NCI-H2196 treated with DMSO at 0.1 percent for 48 hours (cell line): ENCODE data around the gene MFAP2.

Experiments used
- DNase-seq: peaks from one replicate; lab custom pipeline; 2025; ENCODE audit not compliant: unreplicated experiment; lab: John Stamatoyannopoulos, UW

Gene MFAP2

DNA sequence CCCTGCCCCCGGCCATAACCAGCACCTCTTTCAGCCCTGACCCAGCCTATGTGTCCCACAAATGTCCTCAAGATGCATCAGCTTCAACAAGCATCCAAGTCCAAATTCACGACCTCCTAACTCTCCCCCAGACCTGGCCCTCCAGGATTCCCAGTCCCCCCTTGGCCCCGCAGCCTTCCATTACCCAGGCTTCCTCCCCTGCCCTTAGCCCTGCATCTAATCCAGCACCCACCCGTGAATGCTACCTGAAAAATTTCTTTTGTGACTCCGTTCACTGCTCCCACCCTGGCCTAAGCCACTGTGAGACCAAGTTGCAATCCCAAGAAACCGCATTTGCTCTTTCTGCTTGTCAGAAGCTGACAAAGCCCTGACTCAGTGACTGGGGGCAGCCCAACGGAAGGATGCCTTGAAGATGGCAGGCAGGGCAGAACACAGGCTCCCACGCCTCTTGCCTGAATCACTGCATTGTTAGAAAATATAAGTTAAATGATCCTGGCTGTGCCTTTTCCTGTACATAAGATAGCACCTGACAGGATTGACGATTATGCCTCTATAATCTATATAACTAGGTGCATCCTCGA lies 939 bp upstream of the MFAP2 start:
- DNase-seq: no peak

GRCh38 chr1:16979475-16980327 lies 719 bp downstream of the MFAP2 start:
- DNase-seq: no peak

- DNase-seq: no peak
Observed at GRCh38 chr1:16978567-16979474, 1.6 kb downstream of the MFAP2 start.

GRCh38 chr1:16978139-16978538 lies 2.3 kb downstream of the MFAP2 start:
- no peak for DNase-seq

- DNase-seq: no peak
Observed at GRCh38 chr1:16977377-16977776, 3.0 kb downstream of the MFAP2 start.

DNA sequence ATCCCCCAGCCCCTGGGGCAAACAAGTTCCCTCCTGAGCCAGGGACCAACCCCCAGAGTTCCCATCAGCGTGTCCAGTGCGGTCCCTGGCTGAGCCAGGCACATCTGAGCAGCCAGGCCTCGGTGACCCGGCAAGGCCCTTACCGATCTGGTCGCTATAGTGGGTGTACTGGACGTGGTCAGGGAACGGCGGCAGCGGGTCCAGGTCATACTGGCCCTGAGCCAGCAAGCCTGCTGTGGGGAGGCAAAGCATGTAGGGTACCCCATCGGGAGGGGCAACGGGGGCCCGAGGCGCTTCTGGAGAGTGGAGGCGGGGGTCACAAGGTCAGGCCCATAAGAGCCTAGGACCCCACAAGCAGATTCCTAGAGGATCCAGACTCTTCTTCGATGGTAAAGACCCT lies 3.5 kb downstream of the MFAP2 start:
- DNase-seq: no peak

- DNase-seq: no peak
Observed at GRCh38 chr1:16975838-16976237, 4.6 kb downstream of the MFAP2 start.

DNA sequence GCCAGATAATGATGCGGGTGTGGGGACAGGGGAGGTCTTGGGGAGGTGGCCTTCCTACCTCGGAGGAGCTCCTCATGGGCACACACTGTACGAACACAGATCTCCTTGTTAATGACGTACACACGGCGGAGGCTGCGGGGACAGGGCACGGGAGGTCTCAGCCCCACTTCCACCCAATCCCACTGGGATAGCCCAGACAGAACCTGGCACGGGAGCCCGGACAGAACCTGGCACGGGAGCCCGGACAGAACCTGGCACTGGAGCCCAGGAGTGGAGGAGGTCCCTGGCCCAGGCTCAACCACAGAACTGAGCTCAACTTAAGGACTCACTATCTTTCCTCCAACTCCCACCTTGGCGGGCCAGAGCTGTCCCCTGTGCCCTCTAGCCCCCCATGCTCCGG lies 5.2 kb downstream of the MFAP2 start:
- no peak for DNase-seq

- DNase-seq: no peak
Observed at GRCh38 chr1:16973215-16973614, 7.2 kb downstream of the MFAP2 start.

GRCh38 chr1:16972189-16972895 lies 8.1 kb downstream of the MFAP2 start:
- no peak for DNase-seq

GRCh38 chr1:16971341-16972188 lies 8.9 kb downstream of the MFAP2 start:
- peak; percentile 40 for DNase-seq

GRCh38 chr1:16970132-16970910 lies 10.1 kb downstream of the MFAP2 start:
- DNase-seq: no peak

GRCh38 chr1:16969651-16970050 lies 10.8 kb downstream of the MFAP2 start:
- DNase-seq: no peak

DNA sequence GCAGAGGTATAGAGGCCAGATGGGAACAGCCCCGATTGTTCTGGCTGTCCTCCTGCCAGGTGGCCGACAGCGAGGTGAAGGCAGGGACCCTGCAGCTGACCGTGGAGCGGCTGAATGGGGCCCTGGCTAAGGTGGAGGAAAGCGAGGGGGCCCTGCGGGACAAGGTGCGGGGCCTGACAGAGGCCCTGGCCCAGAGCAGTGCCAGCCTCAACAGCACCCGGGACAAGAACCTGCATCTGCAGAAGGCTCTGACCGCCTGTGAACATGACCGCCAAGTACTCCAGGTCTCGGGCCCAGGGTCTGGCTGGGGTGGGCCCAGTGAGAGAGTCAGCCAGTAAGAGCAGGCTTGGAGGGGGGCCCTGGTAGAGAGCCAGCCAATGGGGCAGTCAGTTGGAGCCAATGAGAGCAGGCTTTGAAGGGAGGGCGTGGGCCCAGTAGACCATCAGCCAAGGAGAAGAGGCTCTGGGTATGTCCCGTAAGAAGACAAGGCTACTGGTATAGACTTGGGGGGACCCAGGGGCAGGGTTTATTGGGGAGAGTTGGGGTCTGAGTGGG lies 11.3 kb downstream of the MFAP2 start:
- DNase-seq: no peak

GRCh38 chr1:16968372-16968771 lies 12.0 kb downstream of the MFAP2 start:
- no peak for DNase-seq

DNA sequence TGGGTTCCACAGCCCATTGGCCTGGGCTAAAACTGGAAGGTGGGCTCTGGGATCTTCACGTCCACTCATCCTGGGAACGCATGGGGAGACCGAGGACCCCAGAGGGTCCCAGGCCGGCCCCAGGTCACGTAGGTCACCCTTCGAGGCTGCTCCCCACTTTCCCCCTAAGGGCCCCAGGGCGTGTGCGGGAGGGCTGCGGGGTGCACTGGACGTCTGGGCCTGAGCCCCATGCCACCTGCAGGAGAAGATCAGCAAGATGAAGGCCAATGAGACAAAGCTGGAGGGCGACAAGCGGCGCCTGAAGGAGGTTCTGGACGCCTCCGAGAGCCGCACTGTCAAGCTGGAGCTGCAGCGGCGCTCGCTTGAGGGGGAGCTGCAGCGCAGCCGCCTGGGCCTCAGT lies 12.5 kb downstream of the MFAP2 start:
- no peak for DNase-seq

GRCh38 chr1:16967095-16967575 lies 13.3 kb downstream of the MFAP2 start:
- no peak for DNase-seq

DNA sequence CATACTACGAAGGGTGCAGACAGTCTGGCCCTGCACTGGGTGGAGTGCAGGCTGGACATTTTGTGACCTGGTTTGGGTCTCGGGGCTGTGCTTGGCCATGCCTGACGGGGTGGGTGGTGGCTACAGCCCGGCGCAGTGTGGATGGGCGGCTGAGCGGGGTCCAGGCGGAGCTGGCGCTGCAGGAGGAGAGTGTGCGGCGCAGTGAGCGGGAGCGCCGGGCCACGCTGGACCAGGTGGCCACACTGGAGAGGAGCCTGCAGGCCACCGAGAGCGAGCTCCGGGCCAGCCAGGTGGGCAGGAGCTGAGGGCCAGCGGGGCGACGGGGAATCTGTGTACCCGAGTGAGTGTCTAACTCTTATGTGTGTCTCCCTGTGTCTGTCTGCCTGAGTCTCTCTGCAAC lies 14.1 kb downstream of the MFAP2 start:
- no peak for DNase-seq

DNA sequence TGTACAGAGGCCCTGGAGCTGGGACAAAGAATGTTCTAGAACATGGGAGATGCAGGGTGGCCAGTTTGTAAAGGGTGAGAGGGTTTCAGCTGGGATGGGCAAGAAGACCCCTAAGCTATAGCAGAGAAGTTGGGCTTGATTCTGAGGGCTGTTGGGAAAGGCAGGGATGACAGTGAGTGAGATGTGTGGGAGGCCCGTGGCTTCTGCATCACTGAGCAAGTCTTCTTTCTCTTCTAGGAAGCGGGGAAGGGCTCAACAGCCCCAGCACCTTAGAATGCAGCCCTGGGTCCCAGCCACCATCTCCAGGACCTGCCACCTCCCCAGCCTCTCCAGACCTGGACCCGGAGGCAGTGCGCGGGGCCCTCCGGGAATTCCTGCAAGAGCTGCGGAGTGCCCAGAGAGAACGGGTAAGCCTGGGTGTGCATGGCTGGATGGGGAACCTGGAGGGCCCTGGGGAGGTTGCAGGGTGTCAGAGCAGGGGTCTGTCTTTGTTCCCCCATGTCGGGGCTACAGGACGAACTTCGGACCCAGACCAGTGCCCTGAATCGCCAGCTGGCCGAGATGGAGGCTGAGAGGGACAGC lies 14.8 kb downstream of the MFAP2 start:
- no peak for DNase-seq
